Measurements from ENCODE around the gene STOM. TPM values are rescaled to one million over a fixed set of nuclear protein-coding genes. Genes with fewer than 3 reads are reported as not detected.

Gene STOM
- total RNA-seq, 1 experiment from 2014 or later = 22.4 TPM

DNA sequence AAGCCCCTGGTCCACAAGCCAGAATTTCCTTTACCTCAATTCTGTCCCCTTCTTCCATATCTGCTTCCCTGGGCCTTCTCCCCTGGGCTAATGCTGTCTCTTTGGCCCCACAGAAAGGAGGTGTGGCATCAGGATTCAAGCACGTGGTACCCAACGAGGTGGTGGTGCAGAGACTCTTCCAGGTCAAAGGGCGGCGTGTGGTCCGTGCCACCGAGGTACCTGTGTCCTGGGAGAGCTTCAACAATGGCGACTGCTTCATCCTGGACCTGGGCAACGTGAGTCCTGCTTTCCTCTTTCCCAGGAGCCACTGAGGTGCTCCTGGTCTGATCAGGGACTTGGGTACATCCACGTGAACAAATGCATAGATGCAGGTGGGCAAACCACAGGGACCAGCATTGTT, 59.5 kb downstream of the STOM start:
- Histone ChIP-seq H3K9ac (ENCODE audit: low read length) (no peak overlapping the region), H3K9me3 (ENCODE audit: control insufficient read depth in 1 of 2, insufficient read depth in 1 of 2, low read depth in 1 of 2, low read length in 2 of 2) (no peaks in the 10 kb centered on the region), H4K20me1 (ENCODE audit: insufficient read depth) (no peaks in the 10 kb centered on the region), H3K36me3 (ENCODE audit: control insufficient read depth in 1 of 2, insufficient read depth in 2 of 2, low read length in 2 of 2) (peaks cover 0 to 10% of the 10 kb centered on the region in 2 experiments; a peak in 2 of 4 replicates), H3K4me1 (ENCODE audit: control insufficient read depth in 1 of 2, insufficient read depth in 2 of 2, low read length in 2 of 2) (no peaks in the 10 kb centered on the region; a peak in 1 of 4 replicates), H3K4me2 (ENCODE audit: low read length) (no peak overlapping the region), H3K9me2 (ENCODE audit: insufficient read depth) (no peaks in the 10 kb centered on the region), H3K27ac (ENCODE audit: low read depth, low read length) (no peak overlapping the region), H3K79me2 (ENCODE audit: insufficient read depth, low read length) (no peaks in the 10 kb centered on the region), H3K4me3 (replicated peaks in 1 of 2; ENCODE audit: low read depth in 1 of 2, low read length in 2 of 2) (no peak overlapping the region), H2AFZ (ENCODE audit: low read depth, low read length, poor library complexity, severe bottlenecking) (no peak overlapping the region), H3K27me3 (ENCODE audit: insufficient read depth, low read length) (no peaks in the 10 kb centered on the region)
- no peak for ATAC-seq
- CTCF ChIA-PET = no interaction called here
- no peak for TF ChIP-seq POLR2A (IDR thresholded peaks at IDR 0.05; ENCODE audit: borderline replicate concordance, extremely low read depth, insufficient read depth, insufficient read length)
- TF ChIP-seq FOSL1 (IDR thresholded peaks at IDR 0.05; ENCODE audit: low read depth) = no peak
- TF ChIP-seq, protein P1, sequence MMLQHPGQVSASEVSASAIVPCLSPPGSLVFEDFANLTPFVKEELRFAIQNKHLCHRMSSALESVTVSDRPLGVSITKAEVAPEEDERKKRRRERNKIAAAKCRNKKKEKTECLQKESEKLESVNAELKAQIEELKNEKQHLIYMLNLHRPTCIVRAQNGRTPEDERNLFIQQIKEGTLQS (IDR thresholded peaks at IDR 0.05) = no peak
- no peak for TF ChIP-seq RAD21 (IDR thresholded peaks at IDR 0.05; ENCODE audit: low read depth)
- TF ChIP-seq ZNF274 (IDR thresholded peaks at IDR 0.05; ENCODE audit: low read depth, low read length) = no peak
- no peak for TF ChIP-seq ZFX (IDR thresholded peaks at IDR 0.05)
- no peak for TF ChIP-seq EGR1 (IDR thresholded peaks at IDR 0.05; ENCODE audit: low read depth)
- TF ChIP-seq, protein P2, sequence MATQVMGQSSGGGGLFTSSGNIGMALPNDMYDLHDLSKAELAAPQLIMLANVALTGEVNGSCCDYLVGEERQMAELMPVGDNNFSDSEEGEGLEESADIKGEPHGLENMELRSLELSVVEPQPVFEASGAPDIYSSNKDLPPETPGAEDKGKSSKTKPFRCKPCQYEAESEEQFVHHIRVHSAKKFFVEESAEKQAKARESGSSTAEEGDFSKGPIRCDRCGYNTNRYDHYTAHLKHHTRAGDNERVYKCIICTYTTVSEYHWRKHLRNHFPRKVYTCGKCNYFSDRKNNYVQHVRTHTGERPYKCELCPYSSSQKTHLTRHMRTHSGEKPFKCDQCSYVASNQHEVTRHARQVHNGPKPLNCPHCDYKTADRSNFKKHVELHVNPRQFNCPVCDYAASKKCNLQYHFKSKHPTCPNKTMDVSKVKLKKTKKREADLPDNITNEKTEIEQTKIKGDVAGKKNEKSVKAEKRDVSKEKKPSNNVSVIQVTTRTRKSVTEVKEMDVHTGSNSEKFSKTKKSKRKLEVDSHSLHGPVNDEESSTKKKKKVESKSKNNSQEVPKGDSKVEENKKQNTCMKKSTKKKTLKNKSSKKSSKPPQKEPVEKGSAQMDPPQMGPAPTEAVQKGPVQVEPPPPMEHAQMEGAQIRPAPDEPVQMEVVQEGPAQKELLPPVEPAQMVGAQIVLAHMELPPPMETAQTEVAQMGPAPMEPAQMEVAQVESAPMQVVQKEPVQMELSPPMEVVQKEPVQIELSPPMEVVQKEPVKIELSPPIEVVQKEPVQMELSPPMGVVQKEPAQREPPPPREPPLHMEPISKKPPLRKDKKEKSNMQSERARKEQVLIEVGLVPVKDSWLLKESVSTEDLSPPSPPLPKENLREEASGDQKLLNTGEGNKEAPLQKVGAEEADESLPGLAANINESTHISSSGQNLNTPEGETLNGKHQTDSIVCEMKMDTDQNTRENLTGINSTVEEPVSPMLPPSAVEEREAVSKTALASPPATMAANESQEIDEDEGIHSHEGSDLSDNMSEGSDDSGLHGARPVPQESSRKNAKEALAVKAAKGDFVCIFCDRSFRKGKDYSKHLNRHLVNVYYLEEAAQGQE (IDR thresholded peaks at IDR 0.05; ENCODE audit: low read depth) = no peak
- TF ChIP-seq SRF (IDR thresholded peaks at IDR 0.05; ENCODE audit: low read depth) = no peak
- TF ChIP-seq CEBPB (IDR thresholded peaks at IDR 0.05; ENCODE audit: low read depth) = no peak
- no peak for TF ChIP-seq ELF1 (IDR thresholded peaks at IDR 0.05; ENCODE audit: borderline replicate concordance, low read depth)
- intact Hi-C loops (cut with micrococcal nuclease) = no loop called here
- BruUV-seq (replicated peaks) = no TSS peak
- no peak for DNase-seq (ENCODE audit: low read depth, low spot score)
- POLR2A ChIA-PET = no interaction called here
- RAD21 ChIA-PET (ENCODE audit: low non-redundant PET in 1 of 2, low total read pairs in 2 of 2, uncharacterized antibody in 2 of 2, unreplicated experiment in 2 of 2) = no interaction called here

Data from HCT116 (cell line).